HG03558 (cell line): ENCODE data around the gene ACLY.
"Not testable (repeated sequence)": the region's sequence is repeated elsewhere in the genome, so short reads cannot be mapped to it uniquely, and the experiment has no call there.

ENCODE experiments used
- ATAC-seq: cut with Tn5 transposase; IDR thresholded peaks from one replicate; pipeline ENCODE4 v1.9.1; 2021; ENCODE audit warnings: moderate number of reproducible peaks; ENCODE audit not compliant: unreplicated experiment; ENCODE audit errors: extremely low read depth

Gene ACLY

DNA sequence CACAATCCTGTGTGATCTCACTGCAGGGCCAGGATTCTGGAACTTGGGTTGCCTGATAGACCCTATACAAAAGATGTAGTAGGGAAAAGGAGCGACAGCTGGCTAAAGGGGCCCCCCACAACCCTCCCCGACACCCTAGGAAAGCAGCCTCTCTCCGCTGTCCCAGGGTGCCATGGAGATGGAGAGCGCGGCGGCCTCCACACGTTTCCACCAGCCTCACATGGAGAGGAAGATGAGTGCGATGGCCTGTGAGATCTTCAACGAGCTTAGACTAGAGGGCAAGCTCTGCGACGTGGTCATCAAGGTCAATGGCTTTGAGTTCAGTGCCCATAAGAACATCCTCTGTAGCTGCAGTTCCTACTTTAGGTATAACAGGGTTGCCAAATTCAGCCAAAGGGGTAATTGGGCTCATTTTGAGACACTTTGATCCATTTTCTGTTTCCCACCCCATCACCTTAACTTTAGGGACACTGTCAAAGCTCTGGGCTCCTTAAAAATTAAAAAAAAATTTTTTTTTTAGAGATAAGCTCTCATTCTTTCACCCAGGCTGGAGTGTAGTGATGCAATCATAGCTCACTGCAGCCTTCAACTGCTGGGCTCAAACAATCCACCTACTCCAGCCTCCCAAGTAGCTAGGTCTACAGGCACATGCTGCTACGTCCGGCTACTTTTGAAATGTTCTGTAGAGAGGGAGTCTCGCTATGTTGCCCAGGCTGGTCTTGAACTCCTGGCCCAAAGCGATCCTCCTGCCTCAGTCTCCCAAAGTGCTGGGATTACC, 80.8 kb downstream of the ACLY start, which contains the start of gene KLHL10:
Gene KLHL10, plus strand, starts transcription at position 65 of the 778 bp plus-strand sequence. Its CDS starts 108 bp downstream, at position 173.
- ATAC-seq = no peak

DNA sequence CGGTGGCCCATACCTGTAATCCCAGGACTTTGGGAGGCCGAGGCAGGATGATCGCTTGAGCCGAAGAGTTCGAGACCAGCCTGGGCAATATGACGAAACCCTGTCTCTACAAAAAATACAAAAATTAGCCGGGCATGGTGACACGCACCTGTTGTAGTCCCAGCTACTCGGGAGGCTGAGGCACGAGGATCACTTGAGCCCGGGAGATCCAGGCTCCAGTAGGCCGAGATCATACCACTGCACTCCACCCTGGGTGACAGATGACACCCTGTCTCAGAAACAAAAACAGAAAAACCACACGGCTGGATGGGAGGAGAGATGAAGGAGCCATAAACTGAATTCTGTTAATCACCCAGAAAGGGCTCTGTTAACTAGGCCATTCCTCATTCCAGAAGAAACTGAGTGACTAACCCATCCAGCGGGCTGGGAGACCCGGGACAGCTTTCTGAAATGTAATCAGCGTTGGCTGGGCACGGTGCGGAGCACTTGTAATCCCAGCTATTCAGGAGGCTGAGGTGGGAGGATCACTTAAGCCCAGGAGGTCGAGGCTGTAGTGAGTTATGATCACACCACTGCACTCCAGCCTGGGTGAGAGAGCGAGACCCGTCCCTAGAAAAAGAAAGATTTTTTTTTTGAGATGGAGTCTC, 82.1 kb downstream of the ACLY start:
- no peak for ATAC-seq

DNA sequence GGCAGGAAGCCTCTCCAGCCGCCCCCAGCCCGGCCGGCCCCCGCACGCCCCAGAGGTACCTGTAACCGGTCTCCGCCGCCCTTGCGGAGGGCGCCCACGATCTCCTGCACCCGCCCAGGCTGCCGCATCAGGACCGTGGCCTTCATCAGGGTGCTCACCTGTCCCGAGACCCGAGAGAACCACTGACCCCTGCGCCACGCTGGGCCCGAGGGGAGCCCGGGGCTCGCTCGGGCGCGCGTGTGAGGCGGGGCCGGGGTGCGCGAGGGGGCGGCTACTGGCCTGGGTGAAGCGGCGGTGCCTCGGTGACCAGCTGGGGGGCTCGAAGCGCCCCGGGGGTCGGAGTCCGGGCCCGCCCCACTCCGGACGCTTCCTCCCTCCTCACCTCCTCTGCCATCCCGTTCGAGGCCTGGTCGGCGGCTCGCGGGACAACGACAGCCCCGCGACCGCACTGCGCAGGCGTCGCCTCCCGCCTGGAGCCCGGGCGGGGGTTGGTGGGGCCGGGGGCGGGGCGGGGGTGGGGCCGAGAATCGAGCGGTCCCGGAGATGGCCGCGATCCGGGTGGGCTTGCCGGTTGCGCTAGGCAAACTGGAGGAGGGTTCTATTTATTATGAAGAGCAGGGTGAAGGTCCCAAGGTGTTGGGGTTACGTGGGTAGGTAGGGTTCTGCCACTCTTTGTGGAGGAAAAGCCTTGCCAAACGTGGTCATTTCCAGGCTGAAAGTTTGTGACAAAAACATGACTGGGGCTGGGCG, 82.8 kb downstream of the ACLY start, which contains the start of gene NT5C3B:
Gene NT5C3B, minus strand, starts transcription at position 433 of the 750 bp plus-strand sequence. Its CDS starts 39 bp downstream, at position 394.
- no peak for ATAC-seq

DNA sequence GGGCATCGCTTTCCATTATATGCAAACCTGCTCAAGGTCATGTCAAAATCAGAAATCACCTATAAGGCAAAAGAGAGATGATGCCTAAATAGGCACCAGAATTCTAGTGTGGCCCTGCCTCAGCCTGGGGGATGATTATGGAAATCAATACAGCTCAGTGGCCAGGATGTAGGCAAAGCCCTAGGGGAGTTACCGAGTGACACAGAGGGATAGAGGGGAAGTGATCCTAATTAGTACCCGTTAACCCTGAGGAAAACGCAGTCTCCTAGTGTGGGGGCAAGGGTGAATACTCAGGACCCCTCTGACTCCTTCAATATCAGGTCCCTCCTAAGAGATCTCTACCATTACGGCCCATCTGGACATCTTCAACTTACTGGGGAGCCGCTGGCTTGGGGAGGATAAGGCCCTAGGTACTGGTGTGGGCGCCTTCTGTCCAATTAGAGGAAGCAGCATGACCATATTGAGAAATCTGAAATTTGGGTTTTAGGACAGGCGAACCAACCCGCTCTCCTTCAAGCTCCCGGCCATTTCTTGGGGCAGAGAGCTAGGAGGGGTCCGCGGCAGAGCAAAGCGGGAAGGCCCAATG, 83.4 kb downstream of the ACLY start:
- no peak for ATAC-seq

DNA sequence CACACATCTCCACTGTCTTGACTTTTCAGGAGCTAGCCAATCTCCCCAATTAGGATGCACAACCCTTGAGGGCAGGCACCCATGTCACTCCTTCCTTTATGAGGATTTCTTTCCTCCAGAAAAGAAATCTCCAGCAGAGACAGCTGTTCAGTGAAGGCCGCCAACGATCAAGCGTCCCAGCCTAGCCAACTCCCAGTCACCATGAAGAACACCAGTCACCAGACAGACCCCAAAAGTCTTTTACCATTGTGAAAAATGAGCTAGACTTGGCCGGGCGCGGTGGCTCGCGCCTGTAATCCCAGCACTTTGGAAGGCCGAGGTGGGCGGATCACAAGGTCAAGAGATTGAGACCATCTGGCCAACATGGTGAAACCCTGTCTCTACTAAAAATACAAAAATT, 88.8 kb downstream of the ACLY start:
- not testable (repeated sequence) for ATAC-seq

DNA sequence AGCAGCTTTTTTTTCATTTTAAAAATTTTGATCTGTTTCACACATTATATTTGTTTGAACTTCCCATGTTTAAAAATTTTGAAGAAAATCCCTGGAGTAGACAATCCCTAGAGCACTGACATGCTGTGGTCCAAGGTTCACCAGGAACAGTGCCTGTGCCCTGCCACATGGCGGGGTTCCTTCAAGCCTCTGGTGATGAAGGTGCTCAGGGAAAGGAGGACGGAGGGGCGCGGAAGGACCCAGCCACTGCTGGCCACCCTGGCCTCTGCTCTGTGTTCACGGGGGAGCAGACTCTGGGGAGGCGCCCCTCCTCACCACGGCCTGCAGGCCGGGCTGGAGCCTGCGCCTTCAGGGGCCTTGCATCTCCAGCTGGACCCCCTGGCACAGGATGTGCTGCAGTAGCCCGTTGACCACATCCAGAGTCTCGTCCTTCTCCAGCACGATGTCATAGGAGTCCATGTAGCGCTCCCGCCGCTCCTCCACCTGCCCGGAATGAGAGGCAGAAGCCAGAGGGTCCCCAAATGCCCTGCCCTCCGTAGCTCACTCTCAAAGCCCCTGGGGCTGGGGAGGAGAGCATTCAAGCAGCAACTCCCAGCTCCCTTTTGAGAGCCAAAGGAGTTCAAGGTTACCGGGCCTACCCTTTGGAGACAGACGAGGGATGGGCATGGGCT, 93.4 kb downstream of the ACLY start:
- no peak for ATAC-seq

DNA sequence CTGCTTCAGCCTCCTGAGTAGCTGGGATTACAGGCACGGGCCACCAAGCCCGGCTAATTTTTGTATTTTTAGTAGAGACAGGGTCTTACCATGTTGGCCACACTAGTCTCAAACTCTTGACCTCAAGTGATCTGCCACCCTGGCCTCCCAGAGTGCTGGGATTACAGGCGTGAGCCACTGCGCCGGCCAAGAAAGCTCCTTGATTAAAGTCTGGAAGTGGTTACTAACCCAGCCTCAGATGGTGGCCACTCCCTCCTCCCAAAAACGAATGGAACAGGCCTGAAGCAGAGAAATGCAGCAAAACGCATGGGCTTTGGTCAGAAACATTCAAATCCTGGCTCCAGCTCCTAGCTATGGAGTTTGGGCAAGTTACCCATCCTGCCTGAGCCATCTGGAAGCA, 94.7 kb downstream of the ACLY start:
- ATAC-seq = no peak

DNA sequence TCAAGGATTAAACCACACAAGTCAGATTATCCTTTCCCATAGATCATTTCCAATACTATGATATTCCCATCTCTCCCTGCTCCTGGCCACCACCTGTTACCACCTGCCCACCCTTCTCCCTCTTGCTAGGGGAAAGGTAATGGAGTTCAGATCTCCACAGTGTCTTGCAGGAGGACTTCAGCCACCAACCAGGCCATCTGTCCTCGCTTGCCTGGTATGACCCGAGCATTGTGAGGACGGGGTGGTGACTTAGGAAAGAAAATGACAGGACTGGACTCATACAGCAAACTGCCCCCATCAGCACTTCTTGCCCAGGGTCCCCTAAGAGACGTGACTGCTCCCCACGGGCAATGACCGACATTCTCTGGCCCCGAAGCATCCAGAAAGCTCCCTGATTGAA, 95.2 kb downstream of the ACLY start:
- no peak for ATAC-seq

DNA sequence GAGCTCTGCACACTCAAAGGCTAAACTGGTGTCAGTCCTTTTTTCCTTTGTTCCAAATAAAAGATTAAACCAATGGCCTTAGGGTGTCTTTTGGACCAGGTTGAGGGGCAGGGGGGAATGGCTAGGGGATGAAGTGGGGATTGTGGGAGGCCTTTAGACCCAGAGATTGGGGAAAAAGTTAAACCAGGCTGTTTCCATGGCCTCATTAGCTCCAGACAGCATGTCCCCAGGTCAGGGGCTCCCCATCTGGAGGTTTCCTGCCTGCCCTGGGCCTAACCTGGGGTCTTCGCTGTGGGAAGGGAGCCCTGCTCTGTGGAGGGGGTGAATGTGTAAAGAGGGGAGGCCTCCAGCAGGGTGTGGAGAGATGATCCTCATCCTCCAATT, 95.6 kb downstream of the ACLY start:
- no peak for ATAC-seq

DNA sequence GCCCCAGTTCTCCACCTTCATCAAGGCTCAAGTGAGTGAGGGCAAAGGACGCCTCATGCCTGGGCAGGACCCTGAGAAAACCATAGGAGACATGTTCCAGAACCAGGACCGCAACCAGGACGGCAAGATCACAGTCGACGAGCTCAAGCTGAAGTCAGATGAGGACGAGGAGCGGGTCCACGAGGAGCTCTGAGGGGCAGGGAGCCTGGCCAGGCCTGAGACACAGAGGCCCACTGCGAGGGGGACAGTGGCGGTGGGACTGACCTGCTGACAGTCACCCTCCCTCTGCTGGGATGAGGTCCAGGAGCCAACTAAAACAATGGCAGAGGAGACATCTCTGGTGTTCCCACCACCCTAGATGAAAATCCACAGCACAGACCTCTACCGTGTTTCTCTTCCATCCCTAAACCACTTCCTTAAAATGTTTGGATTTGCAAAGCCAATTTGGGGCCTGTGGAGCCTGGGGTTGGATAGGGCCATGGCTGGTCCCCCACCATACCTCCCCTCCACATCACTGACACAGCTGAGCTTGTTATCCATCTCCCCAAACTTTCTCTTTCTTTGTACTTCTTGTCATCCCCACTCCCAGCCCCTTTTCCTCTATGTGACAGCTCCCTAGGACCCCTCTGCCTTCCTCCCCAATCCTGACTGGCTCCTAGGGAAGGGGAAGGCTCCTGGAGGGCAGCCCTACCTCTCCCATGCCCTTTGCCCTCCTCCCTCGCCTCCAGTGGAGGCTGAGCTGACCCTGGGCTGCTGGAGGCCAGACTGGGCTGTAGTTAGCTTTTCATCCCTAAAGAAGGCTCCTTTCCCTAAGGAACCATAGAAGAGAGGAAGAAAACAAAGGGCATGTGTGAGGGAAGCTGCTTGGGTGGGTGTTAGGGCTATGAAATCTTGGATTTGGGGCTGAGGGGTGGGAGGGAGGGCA, 96.3 kb downstream of the ACLY start:
- no peak for ATAC-seq

DNA sequence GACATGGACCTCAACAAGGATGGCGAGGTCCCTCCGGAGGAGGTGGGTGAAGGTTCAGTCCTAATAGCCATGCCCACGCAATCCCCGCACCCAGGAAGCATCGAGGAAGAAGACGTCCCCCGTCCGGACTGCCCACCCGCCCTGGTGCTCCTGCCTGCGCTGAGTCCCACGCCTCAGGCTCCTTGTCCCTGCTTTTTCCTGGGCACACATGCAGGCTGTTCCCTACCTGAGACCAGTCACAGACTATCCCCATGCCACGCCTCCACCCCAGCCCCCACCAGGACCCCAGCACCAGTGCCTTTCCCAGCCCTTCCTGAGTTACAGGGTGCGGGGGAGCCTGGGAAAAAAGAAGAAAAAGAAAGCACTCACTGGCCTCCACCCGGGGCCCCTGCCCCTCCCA, 97.0 kb downstream of the ACLY start:
- ATAC-seq = no peak

DNA sequence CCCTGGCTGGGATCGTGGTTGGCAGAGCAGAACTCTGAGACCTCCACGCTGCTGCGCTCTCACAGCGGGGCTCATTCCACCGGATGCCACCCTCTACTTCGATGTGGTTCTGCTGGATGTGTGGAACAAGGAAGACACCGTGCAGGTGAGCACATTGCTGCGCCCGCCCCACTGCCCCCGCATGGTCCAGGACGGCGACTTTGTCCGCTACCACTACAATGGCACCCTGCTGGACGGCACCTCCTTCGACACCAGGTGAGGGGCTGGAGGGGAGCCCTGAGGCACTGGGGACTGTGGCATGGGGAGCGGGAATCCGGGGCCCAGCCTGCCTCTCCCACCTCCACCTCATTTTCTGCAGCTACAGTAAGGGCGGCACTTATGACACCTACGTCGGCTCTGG, 100.7 kb downstream of the ACLY start:
- no peak for ATAC-seq
